Common myeloid progenitor, CD34-positive (primary cell): Measurements from ENCODE around the gene COX6B2.

ENCODE experiments used
- CTCF ChIA-PET: fragments of 350-600 bp; sonication (Branson Sonifier 250); formaldehyde crosslinking; loops from one replicate; lab custom pipeline; 2021; ENCODE audit warnings: antibody characterized with exemption; lab: Charles Lee
- POLR2A ChIA-PET: fragments of 350-600 bp; sonication (Branson Sonifier 250); formaldehyde crosslinking; loops from one replicate; lab custom pipeline; 2021; ENCODE audit warnings: antibody characterized with exemption; lab: Charles Lee
- DNase-seq, 3 donors: peaks; one replicate each; pipeline versions ENCODE4 v3.0.0 to v3.0.0-alpha.2; 2013
- H3K27ac ChIP-seq, 2 experiments: 1 replicate in 1 of 2; 2 replicates in 1 of 2; pipeline ENCODE4 v1.7.0; 2013; ENCODE audit warnings: inconsistent platforms in 2 of 2, low read length in 2 of 2, mild to moderate bottlenecking in 2 of 2, low read depth in 1 of 2, moderate library complexity in 1 of 2; ENCODE audit not compliant: severe bottlenecking in 2 of 2, insufficient read depth in 1 of 2, poor library complexity in 1 of 2
- H3K27me3 ChIP-seq, 5 experiments: replicated peaks in 2 of 5; 1 replicate in 3 of 5; 2 replicates in 2 of 5; pipeline versions ENCODE4 v1.6.1 to v1.7.0; 2013; ENCODE audit warnings: low read length in 4 of 5, mild to moderate bottlenecking in 2 of 5, moderate library complexity in 2 of 5, inconsistent platforms in 1 of 5; ENCODE audit not compliant: insufficient read depth in 5 of 5, control insufficient read depth in 4 of 5
- H3K36me3 ChIP-seq, 4 experiments: 1 replicate in 2 of 4; 2 replicates in 2 of 4; pipeline versions ENCODE4 v1.6.1 to v1.7.0; 2013; ENCODE audit warnings: low read length in 3 of 4, control low read depth in 1 of 4, mild to moderate bottlenecking in 1 of 4; ENCODE audit not compliant: control insufficient read depth in 4 of 4, insufficient read depth in 4 of 4
- H3K4me1 ChIP-seq, 4 experiments: 1 replicate in 3 of 4; 2 replicates in 1 of 4; pipeline versions ENCODE4 v1.6.1 to v1.7.1; 2013; ENCODE audit warnings: low read length in 3 of 4, mild to moderate bottlenecking in 3 of 4, control low read depth in 1 of 4, inconsistent platforms in 1 of 4, moderate library complexity in 1 of 4; ENCODE audit not compliant: control insufficient read depth in 4 of 4, insufficient read depth in 4 of 4; ENCODE audit errors: control extremely low read depth in 1 of 4
- H3K4me3 ChIP-seq, 7 experiments: 1 replicate in 4 of 7; 2 replicates in 3 of 7; pipeline versions ENCODE4 v1.5.1 to v1.7.0; 2013; ENCODE audit warnings: mild to moderate bottlenecking in 7 of 7, low read length in 6 of 7, moderate library complexity in 6 of 7, inconsistent platforms in 2 of 7, low read depth in 2 of 7, control low read depth in 1 of 7; ENCODE audit not compliant: insufficient read depth in 4 of 7, control insufficient read depth in 1 of 7; ENCODE audit errors: extremely low read depth in 1 of 7
- H3K9me3 ChIP-seq, 5 experiments: 1 replicate in 4 of 5; 2 replicates in 1 of 5; pipeline versions ENCODE4 v1.6.1 to v1.7.1; 2013; ENCODE audit warnings: low read length in 4 of 5, mild to moderate bottlenecking in 2 of 5, inconsistent platforms in 1 of 5, low read depth in 1 of 5, moderate library complexity in 1 of 5; ENCODE audit not compliant: control insufficient read depth in 4 of 5, insufficient read depth in 2 of 5; ENCODE audit errors: control extremely low read depth in 1 of 5
- WGBS: methylation state at CpG from one replicate; pipeline ENCODE4 v1.1.5; 2013; ENCODE audit not compliant: insufficient coverage; 5-methylcytosine and 5-hydroxymethylcytosine counted together

COX6B2 gene

DNA sequence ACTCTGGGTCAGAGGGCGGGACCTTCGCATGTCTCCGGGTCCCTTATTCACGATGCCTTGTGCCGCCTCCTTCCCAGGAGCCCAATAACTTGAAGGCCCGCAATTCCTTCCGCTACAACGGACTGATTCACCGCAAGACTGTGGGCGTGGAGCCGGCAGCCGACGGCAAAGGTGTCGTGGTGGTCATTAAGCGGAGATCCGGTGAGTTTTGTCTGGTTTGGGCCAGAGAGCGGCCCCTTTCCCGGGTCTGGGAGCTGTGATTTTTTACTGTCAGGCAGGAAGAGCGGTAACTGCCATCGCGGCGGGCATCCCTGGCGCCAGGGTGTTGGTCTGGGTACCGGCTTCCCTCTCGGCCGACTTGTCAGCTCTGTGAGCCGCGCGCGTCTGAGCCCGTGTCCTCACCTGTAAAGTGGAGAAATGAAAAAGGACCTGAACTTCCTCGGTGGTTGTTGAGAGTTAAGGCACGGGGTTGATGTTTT is 32.0 kb upstream of the COX6B2 start:
- POLR2A ChIA-PET = interaction anchor here (0.6 to 2.2 kb wide), 5 partner anchors 11 to 48 kb away, joined by 3 to 14 read pairs (median 5); partner anchors contain the start of genes KMT5C and UBE2S
- Histone ChIP-seq H3K36me3 (peaks cover 11 to 52% (median 43%) of the 10 kb centered on the region in 4 experiments), H3K4me3 (peak overlapping the region; percentile 84 to 99 (median 99)), H3K27me3 (no peaks in the 10 kb centered on the region), H3K4me1 (peaks cover 0 to 64% (median 54%) of the 10 kb centered on the region in 4 experiments), H3K27ac (peak overlapping the region; percentile 80 to 95), H3K9me3 (no peaks in the 10 kb centered on the region)
- WGBS = 3% methylated on average over 33 of the region's 33 CpGs
- no peak for DNase-seq
- CTCF ChIA-PET = interaction anchor here (1.2 to 4.8 kb wide), 2 partner anchors 12 to 94 kb away, joined by 3 to 25 read pairs; no protein-coding TSS in a partner anchor

DNA sequence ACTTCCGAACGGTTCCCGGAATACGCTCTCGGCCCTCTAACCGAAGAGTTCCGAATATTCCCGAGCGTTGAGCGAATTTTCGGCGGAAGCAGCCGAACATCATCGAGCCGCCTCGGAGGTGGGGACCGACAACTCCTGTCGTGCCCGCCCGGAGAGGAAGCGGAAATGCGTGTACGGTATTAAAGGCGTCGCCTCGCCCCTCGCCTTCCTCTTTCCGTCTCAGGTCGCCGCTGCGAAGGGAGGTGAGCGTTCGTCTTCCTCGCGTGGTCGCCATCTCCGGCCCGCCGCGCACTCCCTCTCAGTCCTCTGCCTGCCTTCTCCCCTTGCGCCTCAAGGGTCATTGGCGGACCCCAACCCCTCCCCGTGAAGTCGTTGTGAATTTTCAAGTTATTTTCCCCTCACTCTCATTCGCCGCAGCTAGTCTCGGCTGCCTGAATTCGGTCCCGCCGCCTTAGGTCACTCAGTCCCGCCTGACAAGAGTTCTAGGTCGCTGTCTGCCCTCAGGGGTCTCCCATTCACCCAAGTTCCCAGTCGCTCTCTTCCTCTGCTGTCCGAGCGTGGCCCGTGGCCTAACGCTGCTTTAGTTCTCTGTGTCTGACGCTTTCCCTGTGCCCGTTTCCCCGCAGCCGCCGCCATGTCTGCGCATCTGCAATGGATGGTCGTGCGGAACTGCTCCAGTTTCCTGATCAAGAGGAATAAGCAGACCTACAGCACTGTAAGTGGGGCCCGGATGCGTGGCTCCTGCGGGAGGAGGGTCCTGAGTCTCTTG is 31.4 kb upstream of the COX6B2 start, which contains the start of gene RPL28:
Gene RPL28 (plus strand): TSS at position 209 of the 769 bp plus-strand sequence. CDS start 426 bp downstream, at position 635.
- ChIA-PET CTCF (interaction anchor here (1.2 to 4.8 kb wide), 2 partner anchors 13 to 94 kb away, joined by 3 to 25 read pairs; no protein-coding TSS in a partner anchor), POLR2A (interaction anchor here (0.6 to 2.2 kb wide), 5 partner anchors 17 to 466 kb away, joined by 3 to 14 read pairs (median 5); partner anchors contain the start of genes KMT5C and UBE2S)
- Histone ChIP-seq H3K4me3 (peak within 1 kb of the TSS; percentile 84 to 99 (median 99)), H3K9me3 (no peaks in the 10 kb centered on the region), H3K27me3 (no peaks in the 10 kb centered on the region), H3K4me1 (peaks cover 0 to 62% (median 54%) of the 10 kb centered on the region in 4 experiments), H3K27ac (peak within 1 kb of the TSS; percentile 80 to 95), H3K36me3 (peaks cover 8 to 46% (median 37%) of the 10 kb centered on the region in 4 experiments)
- DNase-seq = peak; percentile 98 to 99 (median 99)
- under 1% methylated on average over 68 of the region's 68 CpGs for WGBS

DNA sequence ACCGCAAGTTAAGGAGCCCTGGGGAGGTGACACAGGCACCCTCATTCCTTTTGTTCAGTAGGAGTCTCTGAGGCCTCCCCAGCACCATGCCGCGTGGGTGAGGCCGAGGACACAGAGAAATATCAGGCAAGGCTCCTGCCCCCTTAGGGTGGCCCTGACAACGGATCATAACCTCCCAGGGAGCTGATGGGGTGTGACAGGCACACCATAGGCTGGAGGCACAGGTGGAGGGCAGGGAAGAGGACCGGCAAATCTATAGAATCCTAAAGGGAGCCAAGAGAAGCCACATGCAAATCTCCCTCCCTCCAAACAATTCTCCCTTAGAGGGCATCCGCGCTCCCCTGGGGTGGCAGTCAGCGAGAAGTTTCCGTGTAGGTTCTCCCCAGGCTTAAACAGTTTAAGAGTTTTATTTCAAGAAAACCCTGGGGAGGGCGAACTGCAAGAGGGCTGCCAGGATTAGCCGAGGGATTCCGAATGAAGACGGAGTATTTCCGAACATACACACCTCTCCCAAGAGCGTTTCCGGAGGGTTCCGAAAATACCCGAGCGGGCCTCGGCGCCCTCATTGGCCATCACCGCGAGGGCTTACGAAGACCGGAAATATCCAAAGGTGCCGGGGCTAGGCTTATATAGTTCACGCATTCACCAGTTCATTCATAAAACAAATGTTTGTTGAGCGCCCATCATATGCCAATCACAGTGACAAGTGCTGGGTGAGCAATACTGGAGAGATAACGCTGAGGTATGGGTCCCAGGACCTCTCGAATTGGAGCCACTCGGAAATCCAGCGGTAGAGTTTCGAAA is 30.6 kb upstream of the COX6B2 start:
- ChIA-PET POLR2A (interaction anchor here (0.6 to 1.5 kb wide), 4 partner anchors 18 to 466 kb away, joined by 3 to 6 read pairs (median 4); partner anchors contain the start of gene KMT5C), CTCF (interaction anchor here (0.5 to 4.8 kb wide), 16 partner anchors 10 to 244 kb away, joined by 3 to 37 read pairs (median 5); partner anchors contain the start of genes KMT5C and PPP6R1)
- H3K9me3 ChIP-seq = no peaks in the 10 kb centered on the region
- H3K27me3 ChIP-seq = no peaks in the 10 kb centered on the region
- peaks cover 0 to 62% (median 54%) of the 10 kb centered on the region in 4 experiments for H3K4me1 ChIP-seq
- peak overlapping the region; percentile 15 to 99 (median 99) for H3K4me3 ChIP-seq
- peak; percentile 92 to 96 (median 96) for DNase-seq
- H3K36me3 ChIP-seq = peaks cover 5 to 38% (median 31%) of the 10 kb centered on the region in 4 experiments
- peak overlapping the region; percentile 80 to 95 for H3K27ac ChIP-seq
- WGBS = 4% methylated on average over 28 of the region's 34 CpGs

DNA sequence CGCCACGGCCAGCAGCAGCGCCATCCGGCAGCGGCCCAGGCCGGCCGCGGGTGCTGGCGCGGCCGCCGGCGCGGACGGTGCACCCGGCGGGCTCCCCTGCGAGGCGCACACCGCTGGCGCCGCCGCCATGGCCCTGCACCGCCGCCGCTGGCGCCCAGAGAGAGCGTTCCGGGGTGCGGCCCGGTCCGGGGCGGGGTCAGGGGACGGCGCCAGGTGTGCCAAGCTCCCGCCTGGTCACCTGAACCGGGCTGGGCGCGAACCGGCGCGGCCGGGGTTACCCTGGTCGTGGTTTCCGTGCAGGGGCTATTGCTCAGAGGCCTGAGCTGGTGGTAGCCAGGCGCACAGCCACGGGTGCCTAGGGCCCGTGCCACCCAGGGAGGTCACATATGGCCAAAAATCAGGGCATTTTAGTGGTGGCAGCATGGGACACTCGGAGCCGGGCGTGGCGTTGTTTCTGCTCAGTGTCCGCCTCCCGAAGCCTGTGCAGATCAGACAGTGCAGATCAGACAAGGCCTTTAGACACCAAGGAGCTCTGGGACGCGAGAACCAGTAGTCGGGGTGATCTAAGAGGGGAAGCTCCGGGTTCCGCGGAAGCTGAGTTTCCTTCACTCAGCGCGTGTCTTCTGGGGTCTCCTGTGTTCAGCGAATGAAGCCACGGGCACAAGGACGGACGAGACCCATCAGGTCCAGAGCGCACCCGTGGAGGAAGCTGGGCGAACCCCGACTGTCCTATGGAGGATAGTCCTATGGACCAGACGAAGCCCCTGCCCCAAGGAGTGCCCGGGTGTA is 29.8 kb upstream of the COX6B2 start, which contains the start of gene TMEM238:
Gene TMEM238 (minus strand): TSS at position 162 of the 789 bp plus-strand sequence. CDS start 33 bp downstream, at position 129.
- Histone ChIP-seq H3K27me3 (no peaks in the 10 kb centered on the region), H3K9me3 (no peaks in the 10 kb centered on the region), H3K36me3 (peaks cover 2 to 30% (median 25%) of the 10 kb centered on the region in 4 experiments), H3K4me3 (peak within 1 kb of the TSS; percentile 56 to 99 (median 99)), H3K27ac (peak within 1 kb of the TSS; percentile 80 to 95), H3K4me1 (peaks cover 0 to 57% (median 52%) of the 10 kb centered on the region in 4 experiments)
- WGBS = 11% methylated on average over 44 of the region's 72 CpGs
- peak; percentile 25 to 63 (median 48) for DNase-seq
- ChIA-PET CTCF (interaction anchor here (0.5 to 3.1 kb wide), 18 partner anchors 9 to 244 kb away, joined by 3 to 37 read pairs (median 5); partner anchors contain the start of genes KMT5C and PPP6R1), POLR2A (interaction anchor here (0.6 to 1.5 kb wide), 9 partner anchors 11 to 730 kb away, joined by 3 to 11 read pairs (median 4); partner anchors contain the start of genes KMT5C, PPP6R1 and UBE2S)

DNA sequence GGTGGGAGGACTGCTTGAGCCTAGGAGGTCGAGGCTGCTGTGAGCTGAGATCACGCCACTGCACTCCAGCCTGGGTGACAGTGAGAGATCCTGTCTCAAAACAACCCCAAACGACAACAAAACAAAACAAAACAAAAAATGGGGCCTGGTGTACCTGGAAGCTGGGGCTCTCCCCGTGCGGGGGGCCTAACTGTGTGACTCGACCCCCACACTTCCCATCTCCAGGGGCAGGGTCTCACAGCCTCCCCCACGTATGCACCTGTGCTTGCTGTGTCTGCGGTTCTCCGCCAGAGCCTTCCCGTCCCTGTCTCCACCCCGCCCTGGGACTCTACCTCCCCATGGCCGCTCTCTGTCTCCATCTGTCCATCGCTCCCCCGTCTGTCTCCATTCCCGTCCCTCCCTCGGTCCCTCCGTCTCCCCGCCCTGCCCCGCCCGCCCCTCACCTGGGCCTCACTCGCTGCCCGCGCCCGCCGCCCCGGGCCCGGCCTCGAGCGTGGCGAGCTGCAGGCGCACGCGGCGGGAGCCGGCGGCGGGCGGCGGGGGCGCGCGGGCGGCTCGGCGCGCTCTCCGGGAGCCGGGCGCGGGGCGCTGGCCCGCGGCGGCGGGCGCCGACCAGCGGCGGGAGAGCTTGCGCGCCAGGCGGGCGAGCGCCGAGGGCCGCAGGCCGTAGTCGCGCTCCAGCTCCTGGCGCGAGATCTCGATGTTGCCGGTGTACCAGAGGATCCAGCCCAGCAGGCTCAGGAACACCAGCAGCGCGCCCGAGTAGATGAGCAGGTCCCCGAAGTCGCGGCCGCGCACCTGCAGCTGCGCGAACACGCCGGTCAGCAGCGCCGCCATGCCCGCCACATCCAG is 29.0 kb upstream of the COX6B2 start:
- Histone ChIP-seq H3K4me3 (peak overlapping the region; percentile 54 to 99 (median 99)), H3K27ac (peak overlapping the region in 1 of 2 experiments; percentile 58), H3K9me3 (no peaks in the 10 kb centered on the region), H3K36me3 (peaks cover 2 to 22% (median 18%) of the 10 kb centered on the region in 4 experiments), H3K4me1 (peaks cover 0 to 49% (median 48%) of the 10 kb centered on the region in 4 experiments), H3K27me3 (no peaks in the 10 kb centered on the region)
- ChIA-PET CTCF (interaction anchor here (0.5 to 3.1 kb wide), 19 partner anchors 14 to 243 kb away, joined by 3 to 37 read pairs (median 5); partner anchors contain the start of genes KMT5C and PPP6R1), POLR2A (interaction anchor here (0.5 to 1.5 kb wide), 10 partner anchors 11 to 731 kb away, joined by 3 to 11 read pairs (median 4); partner anchors contain the start of genes KMT5C, PPP6R1 and UBE2S)
- peak; percentile 71 to 85 (median 83) for DNase-seq
- WGBS = 2% methylated on average over 66 of the region's 88 CpGs
